Coronary artery (tissue), 2 donors: ENCODE results near the gene MT1H.
A peak's percentile ranks its signal among the peaks of the same experiment; 100 is the strongest.

ENCODE experiments used
- DNase-seq: peaks from one replicate; pipeline ENCODE4 v3.0.0-alpha.2; 2017; ENCODE audit warnings: low spot score
- H3K27ac ChIP-seq, 2 donors: fragments of 200-600 bp; sonication (generic); one replicate each; pipeline ENCODE4 v1.5.1; 2016 to 2019
- H3K4me3 ChIP-seq: fragments of 200-600 bp; sonication (generic); 2 replicates; pipeline ENCODE4 v1.5.1; 2016; ENCODE audit warnings: mild to moderate bottlenecking, moderate library complexity
- TF ChIP-seq, protein P1 (sequence below): fragments of 200-600 bp; sonication (generic); IDR thresholded peaks from one replicate; pipeline ENCODE4 v1.5.1; 2019; ENCODE audit warnings: antibody characterized with exemption

The MT1H gene

DNA sequence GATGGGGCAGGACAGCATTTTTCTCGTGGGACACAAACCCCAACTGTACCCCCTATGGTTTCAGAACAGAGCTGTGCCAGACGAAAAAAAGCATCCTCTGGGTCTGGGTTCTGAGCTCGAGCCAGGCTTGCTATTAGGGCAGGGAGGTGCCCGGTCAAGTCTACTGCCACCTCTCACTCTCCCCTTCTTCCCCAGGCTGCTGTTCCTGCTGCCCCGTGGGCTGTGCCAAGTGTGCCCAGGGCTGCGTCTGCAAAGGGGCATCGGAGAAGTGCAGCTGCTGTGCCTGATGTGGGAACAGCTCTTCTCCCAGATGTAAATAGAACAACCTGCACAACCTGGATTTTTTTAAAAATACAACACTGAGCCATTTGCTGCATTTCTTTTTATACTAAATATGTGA lies 42.9 kb upstream of the MT1H start:
- peak; percentile 77 for DNase-seq
- Histone ChIP-seq H3K27ac (peak overlapping the region; percentile 94 to 96), H3K4me3 (peak overlapping the region; percentile 80)
- TF ChIP-seq, protein P1, sequence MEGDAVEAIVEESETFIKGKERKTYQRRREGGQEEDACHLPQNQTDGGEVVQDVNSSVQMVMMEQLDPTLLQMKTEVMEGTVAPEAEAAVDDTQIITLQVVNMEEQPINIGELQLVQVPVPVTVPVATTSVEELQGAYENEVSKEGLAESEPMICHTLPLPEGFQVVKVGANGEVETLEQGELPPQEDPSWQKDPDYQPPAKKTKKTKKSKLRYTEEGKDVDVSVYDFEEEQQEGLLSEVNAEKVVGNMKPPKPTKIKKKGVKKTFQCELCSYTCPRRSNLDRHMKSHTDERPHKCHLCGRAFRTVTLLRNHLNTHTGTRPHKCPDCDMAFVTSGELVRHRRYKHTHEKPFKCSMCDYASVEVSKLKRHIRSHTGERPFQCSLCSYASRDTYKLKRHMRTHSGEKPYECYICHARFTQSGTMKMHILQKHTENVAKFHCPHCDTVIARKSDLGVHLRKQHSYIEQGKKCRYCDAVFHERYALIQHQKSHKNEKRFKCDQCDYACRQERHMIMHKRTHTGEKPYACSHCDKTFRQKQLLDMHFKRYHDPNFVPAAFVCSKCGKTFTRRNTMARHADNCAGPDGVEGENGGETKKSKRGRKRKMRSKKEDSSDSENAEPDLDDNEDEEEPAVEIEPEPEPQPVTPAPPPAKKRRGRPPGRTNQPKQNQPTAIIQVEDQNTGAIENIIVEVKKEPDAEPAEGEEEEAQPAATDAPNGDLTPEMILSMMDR: no peak

DNA sequence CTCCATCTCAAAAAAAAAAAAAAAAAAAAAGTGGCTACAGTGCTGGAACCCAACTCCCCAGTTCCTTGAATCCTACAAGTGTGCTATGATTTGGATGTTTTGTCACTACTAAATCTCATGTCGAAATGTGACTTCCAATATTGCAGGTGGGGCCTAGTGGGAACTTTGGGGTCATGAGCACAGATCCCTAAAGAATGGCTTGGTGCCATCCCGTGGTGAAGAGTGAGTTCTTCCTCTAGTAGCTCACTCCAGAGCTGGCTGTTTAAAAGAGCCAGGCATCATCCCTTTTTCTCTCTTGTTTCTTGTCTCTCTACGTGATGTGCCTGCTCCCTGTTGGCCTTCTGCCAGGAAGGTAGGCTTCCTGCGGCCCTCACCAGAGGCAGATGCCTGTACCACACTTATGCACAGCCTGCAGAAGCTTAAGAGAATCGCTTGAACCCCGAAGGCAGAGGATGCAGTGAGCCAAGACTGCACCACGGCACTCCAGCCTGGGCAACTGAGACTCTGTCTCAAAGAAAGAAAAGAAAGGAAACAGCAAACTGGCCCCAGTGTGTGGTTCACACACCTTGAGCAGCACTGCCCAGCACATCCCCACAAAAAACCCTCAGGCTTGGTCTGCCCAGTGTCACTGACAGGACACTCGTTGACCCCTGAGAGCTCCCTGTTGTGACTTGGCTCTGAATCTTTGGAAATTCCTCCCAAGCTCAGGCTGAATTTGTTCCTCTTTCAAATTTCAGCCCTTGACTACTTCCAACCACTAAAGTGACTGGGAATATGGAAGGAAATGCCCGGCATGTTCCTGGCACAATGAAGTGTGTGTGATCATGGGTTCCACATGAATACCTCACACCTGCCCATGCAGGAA lies 40.9 kb upstream of the MT1H start:
- peak overlapping the region; percentile 46 for H3K27ac ChIP-seq

DNA sequence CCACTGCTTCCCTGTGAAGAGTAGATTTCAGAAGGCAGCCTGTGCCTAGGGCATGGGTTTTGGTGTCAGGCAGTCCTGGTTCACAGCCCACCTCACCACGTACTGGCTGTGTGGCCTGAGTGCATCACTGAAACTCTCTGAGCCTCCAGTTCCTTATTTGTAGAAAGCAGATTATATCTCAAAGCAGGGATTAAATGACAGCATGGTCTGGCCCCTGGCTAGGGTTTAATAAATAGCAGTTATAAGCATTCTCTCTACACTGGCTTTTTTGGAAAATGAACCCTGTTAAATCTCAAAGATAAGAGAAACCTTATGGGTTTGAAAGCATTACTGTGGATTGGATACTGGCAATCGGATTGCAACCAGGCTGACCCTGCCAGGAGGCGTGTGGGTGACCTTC lies 40.1 kb upstream of the MT1H start:
- peak overlapping the region in 1 of 2 donors; percentile 46 for H3K27ac ChIP-seq
- TF ChIP-seq, protein P1: no peak

More for the DNA sequence above, 40.9 kb upstream of the MT1H start:
- H3K4me3 ChIP-seq: no peak overlapping the region
- DNase-seq: no peak
- TF ChIP-seq, protein P1: no peak

DNA sequence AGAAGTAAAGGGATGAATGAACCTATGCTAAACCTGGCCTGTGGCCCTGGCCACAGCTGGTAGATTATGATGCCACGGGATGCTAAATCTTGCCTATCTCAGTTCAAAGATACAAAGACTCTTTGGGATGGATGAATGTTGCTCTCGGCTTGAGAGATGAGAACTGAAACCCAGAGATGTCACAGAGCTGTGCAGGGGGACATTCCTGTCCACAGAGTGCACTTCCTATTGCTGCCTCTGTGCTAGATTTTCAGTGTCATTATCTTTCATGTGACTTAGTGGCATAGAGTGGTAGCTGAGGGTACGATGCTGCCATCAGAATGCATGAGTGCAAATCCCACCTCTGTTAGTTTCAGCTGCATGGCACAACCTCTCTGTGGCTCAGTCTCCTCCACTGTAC lies 39.5 kb upstream of the MT1H start:
- TF ChIP-seq, protein P1: no peak
- H3K27ac ChIP-seq: no peak overlapping the region
- DNase-seq: no peak
- no peak overlapping the region for H3K4me3 ChIP-seq

More for the DNA sequence above, 40.1 kb upstream of the MT1H start:
- H3K4me3 ChIP-seq: no peak overlapping the region
- DNase-seq: no peak

DNA sequence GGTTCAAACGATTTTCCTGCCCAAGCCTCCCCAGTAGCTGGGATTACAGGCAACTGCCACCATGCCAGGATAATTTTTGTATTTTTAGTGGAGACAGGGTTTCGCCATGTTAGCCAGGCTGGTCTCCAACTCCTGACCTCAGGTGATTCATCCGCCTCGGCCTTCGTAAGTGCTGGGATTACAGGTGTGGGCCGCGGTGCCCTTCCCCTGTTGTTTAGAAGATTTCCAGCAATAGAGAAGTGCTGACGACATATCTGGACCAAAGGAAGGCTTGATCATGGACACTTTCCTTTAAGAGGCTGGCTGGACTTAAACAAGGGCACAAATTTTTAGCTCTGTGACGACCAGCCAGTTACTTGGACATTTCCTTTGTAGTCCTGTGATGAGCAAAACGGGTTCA lies 38.4 kb upstream of the MT1H start:
- TF ChIP-seq, protein P1: no peak
- no peak for DNase-seq
- peak overlapping the region; percentile 85 to 90 for H3K27ac ChIP-seq
- no peak overlapping the region for H3K4me3 ChIP-seq

DNA sequence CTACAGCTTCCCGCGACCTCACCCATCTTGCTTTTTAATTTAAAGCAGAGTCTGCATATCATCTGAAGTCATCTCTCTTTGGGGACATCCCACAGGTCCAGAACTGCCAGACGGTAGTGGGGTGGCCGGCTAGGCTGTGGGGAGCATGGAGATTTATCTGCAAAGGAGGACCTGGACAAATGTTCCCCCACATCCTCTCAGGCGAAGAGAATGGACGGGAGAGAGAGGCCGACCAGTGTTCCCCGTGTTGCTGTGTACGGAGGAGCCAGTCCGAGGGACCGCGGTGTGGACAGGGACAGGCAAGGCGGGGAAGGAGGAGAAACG lies 37.8 kb upstream of the MT1H start:
- no peak for DNase-seq
- peak overlapping the region; percentile 85 to 90 for H3K27ac ChIP-seq
- TF ChIP-seq, protein P1: no peak
- peak overlapping the region; percentile 72 for H3K4me3 ChIP-seq
